ENCODE data around the gene ADGRG2.

GRCh38 chrX:18964901-18965300 lies 157.4 kb downstream of the ADGRG2 start:
- no peak for TF ChIP-seq POLR2A (IDR thresholded peaks at IDR 0.05)
- TF ChIP-seq CTCF (IDR thresholded peaks at IDR 0.05 in 4 of 5, conservative IDR thresholded peaks at IDR 0.05 in 1 of 5) = no peak
